CD14-positive monocyte (primary cell): ENCODE data around the gene KLHL36. TPM values are rescaled to one million over a fixed set of nuclear protein-coding genes. Genes with fewer than 3 reads are reported as not detected.

Source experiments
- DNase-seq, 3 donors: peaks; one replicate each; pipeline ENCODE4 v3.0.0-alpha.2; 2011 to 2022
- H2AFZ ChIP-seq: 2 replicates; pipeline ENCODE4 v1.6.0; 2012; ENCODE audit warnings: mild to moderate bottlenecking, low read depth, low read length, inconsistent platforms; ENCODE audit not compliant: insufficient read depth, poor library complexity, severe bottlenecking
- H3K27ac ChIP-seq, 2 donors: 1 replicate in 1 of 2; 2 replicates in 1 of 2; pipeline ENCODE4 v1.5.1; 2012 to 2013; ENCODE audit warnings: low read length in 2 of 2, control low read depth in 1 of 2, inconsistent platforms in 1 of 2, low read depth in 1 of 2, mild to moderate bottlenecking in 1 of 2
- H3K27me3 ChIP-seq, 2 donors: one replicate each; pipeline versions ENCODE4 v1.6.0 to v1.6.1; 2011 to 2013; ENCODE audit warnings: low read length in 2 of 2; ENCODE audit not compliant: control insufficient read depth in 2 of 2, insufficient read depth in 2 of 2
- H3K36me3 ChIP-seq, 2 donors: replicated peaks in 1 of 2; 1 replicate in 1 of 2; 2 replicates in 1 of 2; pipeline versions ENCODE4 v1.5.1 to v1.6.1; 2012 to 2013; ENCODE audit warnings: low read length in 2 of 2, control low read depth in 1 of 2, inconsistent platforms in 1 of 2, mild to moderate bottlenecking in 1 of 2; ENCODE audit not compliant: insufficient read depth in 2 of 2, control insufficient read depth in 1 of 2
- H3K4me1 ChIP-seq, 2 donors: 1 replicate in 1 of 2; 2 replicates in 1 of 2; pipeline versions ENCODE4 v1.5.1 to v1.6.1; 2012 to 2013; ENCODE audit warnings: low read length in 2 of 2, control low read depth in 1 of 2, inconsistent platforms in 1 of 2, mild to moderate bottlenecking in 1 of 2, moderate library complexity in 1 of 2; ENCODE audit not compliant: insufficient read depth in 2 of 2, control insufficient read depth in 1 of 2
- H3K4me2 ChIP-seq: replicated peaks from 2 replicates; pipeline ENCODE3; 2012; ENCODE audit warnings: low read length, moderate library complexity, mild to moderate bottlenecking; ENCODE audit not compliant: poor library complexity, severe bottlenecking; ENCODE audit errors: extremely low read depth
- H3K4me3 ChIP-seq, 3 experiments: fragments of 200-600 bp in 1 of 3; sonication (generic) in 1 of 3; replicated peaks in 1 of 3; 1 replicate in 2 of 3; 2 replicates in 1 of 3; pipeline ENCODE4 v1.5.1; 2011 to 2013; ENCODE audit warnings: low read length in 3 of 3, mild to moderate bottlenecking in 3 of 3, control low read depth in 2 of 3, low read depth in 2 of 3, inconsistent platforms in 1 of 3, moderate library complexity in 1 of 3
- H3K79me2 ChIP-seq: 2 replicates; pipeline ENCODE4 v1.6.0; 2012; ENCODE audit warnings: mild to moderate bottlenecking, control low read depth, inconsistent platforms, low read length, moderate library complexity; ENCODE audit not compliant: insufficient read depth
- H3K9ac ChIP-seq: 2 replicates; pipeline ENCODE4 v1.6.0; 2017; ENCODE audit warnings: low read length, mild to moderate bottlenecking; ENCODE audit not compliant: insufficient read depth, poor library complexity, severe bottlenecking
- H3K9me3 ChIP-seq, 2 donors: replicated peaks in 1 of 2; 1 replicate in 1 of 2; 2 replicates in 1 of 2; pipeline versions ENCODE4 v1.5.1 to v1.6.1; 2012 to 2013; ENCODE audit warnings: low read length in 2 of 2, control low read depth in 1 of 2; ENCODE audit not compliant: control insufficient read depth in 1 of 2, insufficient read depth in 1 of 2
- H4K20me1 ChIP-seq: 2 replicates; pipeline ENCODE4 v1.6.0; 2012; ENCODE audit warnings: mild to moderate bottlenecking, low read length, control low read depth, moderate library complexity; ENCODE audit not compliant: insufficient read depth
- H3K27ac Mint-ChIP-seq, 7 donors: one replicate each; pipeline ENCODE4 v1.8.0; 2020; ENCODE audit warnings: mild to moderate bottlenecking in 7 of 7, mixed read lengths in 7 of 7, moderate library complexity in 6 of 7, inconsistent platforms in 2 of 7
- H3K27me3 Mint-ChIP-seq, 3 donors: one replicate each; pipeline ENCODE4 v1.8.0; 2021 to 2022; ENCODE audit warnings: low read depth in 3 of 3, mild to moderate bottlenecking in 3 of 3, mixed read lengths in 3 of 3, moderate library complexity in 3 of 3, inconsistent platforms in 1 of 3
- H3K36me3 Mint-ChIP-seq, 2 donors: one replicate each; pipeline ENCODE4 v1.8.0; 2020; ENCODE audit warnings: mixed read lengths in 2 of 2, inconsistent platforms in 1 of 2, mild to moderate bottlenecking in 1 of 2
- H3K4me1 Mint-ChIP-seq: one replicate; pipeline ENCODE4 v1.8.0; 2020; ENCODE audit warnings: mild to moderate bottlenecking, mixed read lengths
- H3K4me3 Mint-ChIP-seq, 2 donors: one replicate each; pipeline ENCODE4 v1.8.0; 2020; ENCODE audit warnings: mild to moderate bottlenecking in 2 of 2, mixed read lengths in 2 of 2, moderate library complexity in 1 of 2
- H3K9me3 Mint-ChIP-seq, 7 donors: one replicate each; pipeline ENCODE4 v1.8.0; 2020 to 2022; ENCODE audit warnings: mixed read lengths in 7 of 7, mild to moderate bottlenecking in 6 of 7, moderate library complexity in 6 of 7, inconsistent platforms in 2 of 7
- CTCF ChIP-seq: fragments of 200-600 bp; IDR thresholded peaks from one replicate; pipeline ENCODE4 v1.8.0; 2022; ENCODE audit warnings: antibody characterized with exemption, mild to moderate bottlenecking
- WGBS: methylation state at CpG from one replicate; pipeline ENCODE4 v1.1.5; 2013; ENCODE audit warnings: missing lambda C conversion rate; ENCODE audit not compliant: insufficient coverage; 5-methylcytosine and 5-hydroxymethylcytosine counted together
- intact Hi-C, 2 donors: fragments of 100-400 bp; cut with micrococcal nuclease; formaldehyde crosslinking; loops; one replicate each; pipeline versions ENCODE4 v1.15.0 to v1.15.1; 2023
- polyA plus RNA-seq, 3 donors: library from polyadenylated mRNA; depleted of rRNA in 1 of 3; unstranded in 2 of 3; stranded (reverse) in 1 of 3; fragments of 300-500 nt in 2 of 3; fragments of >200 nt in 1 of 3; fragmentation: Illumina TruSeq in 2 of 3; gene quantifications; 1 replicate in 2 of 3; 2 replicates in 1 of 3; pipeline ENCODE4 v1.2.3, GENCODE V29; 2012 to 2021

Gene KLHL36
- polyA plus RNA-seq, 3 donors: 12.1 to 50.8 (median 14.2) TPM

- H3K4me1 ChIP-seq: peaks cover 81 to 83% of the 10 kb centered on the region in 2 donors
- Mint-ChIP-seq H3K9me3 (peaks cover 15 to 25% (median 18%) of the 10 kb centered on the region in 7 donors), H3K4me3 (no peak overlapping the region), H3K27ac (peak overlapping the region; percentile 36 to 98 (median 76)), H3K27me3 (no peaks in the 10 kb centered on the region), H3K4me1 (peaks cover 83% of the 10 kb centered on the region), H3K36me3 (peaks cover 84 to 92% of the 10 kb centered on the region in 2 donors)
- 98% methylated on average over 5 of the region's 7 CpGs for WGBS
- H3K9ac ChIP-seq: no peak overlapping the region
- H4K20me1 ChIP-seq: peaks cover 94% of the 10 kb centered on the region
- peak overlapping the region; percentile 24 for H3K4me2 ChIP-seq
- intact Hi-C loops: no loop called here
- peak overlapping the region; percentile 18 to 99 for H3K27ac ChIP-seq
- H3K4me3 ChIP-seq: no peak overlapping the region
- peaks cover 98% of the 10 kb centered on the region for H3K79me2 ChIP-seq
- H2AFZ ChIP-seq: no peak overlapping the region
- H3K36me3 ChIP-seq: peaks cover 67 to 82% of the 10 kb centered on the region in 2 donors
- TF ChIP-seq CTCF: no peak
- no peak for DNase-seq
- no peaks in the 10 kb centered on the region for H3K27me3 ChIP-seq
- H3K9me3 ChIP-seq: peaks cover 14 to 15% of the 10 kb centered on the region in 2 donors
Observed at GRCh38 chr16:84612686-84613085, 35.6 kb upstream of the KLHL36 start.

- Mint-ChIP-seq H3K36me3 (peaks cover 80 to 85% of the 10 kb centered on the region in 2 donors), H3K4me3 (peak overlapping the region; percentile 32 to 98), H3K9me3 (peaks cover 15 to 24% (median 18%) of the 10 kb centered on the region in 7 donors), H3K4me1 (peaks cover 75% of the 10 kb centered on the region), H3K27me3 (no peaks in the 10 kb centered on the region), H3K27ac (peak overlapping the region; percentile 44 to 98 (median 82))
- H3K9me3 ChIP-seq: peaks cover 14 to 15% of the 10 kb centered on the region in 2 donors
- H3K27ac ChIP-seq: peak overlapping the region; percentile 25 to 84
- TF ChIP-seq CTCF: no peak
- H3K36me3 ChIP-seq: peaks cover 67 to 82% of the 10 kb centered on the region in 2 donors
- H3K27me3 ChIP-seq: no peaks in the 10 kb centered on the region
- H3K4me3 ChIP-seq: peak overlapping the region in 2 of 3 experiments; percentile 4 to 100
- peak overlapping the region; percentile 92 for H3K9ac ChIP-seq
- intact Hi-C loops: no loop called here
- H2AFZ ChIP-seq: no peak overlapping the region
- H3K4me1 ChIP-seq: peaks cover 75 to 77% of the 10 kb centered on the region in 2 donors
- peaks cover 92% of the 10 kb centered on the region for H3K79me2 ChIP-seq
- H3K4me2 ChIP-seq: peak overlapping the region; percentile 97
- peaks cover 89% of the 10 kb centered on the region for H4K20me1 ChIP-seq
- DNase-seq: no peak
- WGBS: 100% methylated on average over 2 of the region's 7 CpGs
Observed at GRCh38 chr16:84613408-84614072, 34.8 kb upstream of the KLHL36 start.
